CD14-positive monocyte (primary cell): ENCODE measurements around the gene UTP25. TPM values are rescaled to one million over a fixed set of nuclear protein-coding genes. Genes with fewer than 3 reads are reported as not detected.

Source experiments
- DNase-seq, 3 donors: peaks; one replicate each; pipeline ENCODE4 v3.0.0-alpha.2; 2011 to 2022
- H2AFZ ChIP-seq: 2 replicates; pipeline ENCODE4 v1.6.0; 2012; ENCODE audit warnings: mild to moderate bottlenecking, low read depth, low read length, inconsistent platforms; ENCODE audit not compliant: insufficient read depth, poor library complexity, severe bottlenecking
- H3K27ac ChIP-seq, 2 donors: 1 replicate in 1 of 2; 2 replicates in 1 of 2; pipeline ENCODE4 v1.5.1; 2012 to 2013; ENCODE audit warnings: low read length in 2 of 2, control low read depth in 1 of 2, inconsistent platforms in 1 of 2, low read depth in 1 of 2, mild to moderate bottlenecking in 1 of 2
- H3K27me3 ChIP-seq, 2 donors: one replicate each; pipeline versions ENCODE4 v1.6.0 to v1.6.1; 2011 to 2013; ENCODE audit warnings: low read length in 2 of 2; ENCODE audit not compliant: control insufficient read depth in 2 of 2, insufficient read depth in 2 of 2
- H3K36me3 ChIP-seq, 2 donors: replicated peaks in 1 of 2; 1 replicate in 1 of 2; 2 replicates in 1 of 2; pipeline versions ENCODE4 v1.5.1 to v1.6.1; 2012 to 2013; ENCODE audit warnings: low read length in 2 of 2, control low read depth in 1 of 2, inconsistent platforms in 1 of 2, mild to moderate bottlenecking in 1 of 2; ENCODE audit not compliant: insufficient read depth in 2 of 2, control insufficient read depth in 1 of 2
- H3K4me1 ChIP-seq, 2 donors: 1 replicate in 1 of 2; 2 replicates in 1 of 2; pipeline versions ENCODE4 v1.5.1 to v1.6.1; 2012 to 2013; ENCODE audit warnings: low read length in 2 of 2, control low read depth in 1 of 2, inconsistent platforms in 1 of 2, mild to moderate bottlenecking in 1 of 2, moderate library complexity in 1 of 2; ENCODE audit not compliant: insufficient read depth in 2 of 2, control insufficient read depth in 1 of 2
- H3K4me2 ChIP-seq: replicated peaks from 2 replicates; pipeline ENCODE3; 2012; ENCODE audit warnings: low read length, moderate library complexity, mild to moderate bottlenecking; ENCODE audit not compliant: poor library complexity, severe bottlenecking; ENCODE audit errors: extremely low read depth
- H3K4me3 ChIP-seq, 3 experiments: fragments of 200-600 bp in 1 of 3; sonication (generic) in 1 of 3; replicated peaks in 1 of 3; 1 replicate in 2 of 3; 2 replicates in 1 of 3; pipeline ENCODE4 v1.5.1; 2011 to 2013; ENCODE audit warnings: low read length in 3 of 3, mild to moderate bottlenecking in 3 of 3, control low read depth in 2 of 3, low read depth in 2 of 3, inconsistent platforms in 1 of 3, moderate library complexity in 1 of 3
- H3K79me2 ChIP-seq: 2 replicates; pipeline ENCODE4 v1.6.0; 2012; ENCODE audit warnings: mild to moderate bottlenecking, control low read depth, inconsistent platforms, low read length, moderate library complexity; ENCODE audit not compliant: insufficient read depth
- H3K9ac ChIP-seq: 2 replicates; pipeline ENCODE4 v1.6.0; 2017; ENCODE audit warnings: low read length, mild to moderate bottlenecking; ENCODE audit not compliant: insufficient read depth, poor library complexity, severe bottlenecking
- H3K9me3 ChIP-seq, 2 donors: replicated peaks in 1 of 2; 1 replicate in 1 of 2; 2 replicates in 1 of 2; pipeline versions ENCODE4 v1.5.1 to v1.6.1; 2012 to 2013; ENCODE audit warnings: low read length in 2 of 2, control low read depth in 1 of 2; ENCODE audit not compliant: control insufficient read depth in 1 of 2, insufficient read depth in 1 of 2
- H4K20me1 ChIP-seq: 2 replicates; pipeline ENCODE4 v1.6.0; 2012; ENCODE audit warnings: mild to moderate bottlenecking, low read length, control low read depth, moderate library complexity; ENCODE audit not compliant: insufficient read depth
- H3K27ac Mint-ChIP-seq, 7 donors: one replicate each; pipeline ENCODE4 v1.8.0; 2020; ENCODE audit warnings: mild to moderate bottlenecking in 7 of 7, mixed read lengths in 7 of 7, moderate library complexity in 6 of 7, inconsistent platforms in 2 of 7
- H3K27me3 Mint-ChIP-seq, 3 donors: one replicate each; pipeline ENCODE4 v1.8.0; 2021 to 2022; ENCODE audit warnings: low read depth in 3 of 3, mild to moderate bottlenecking in 3 of 3, mixed read lengths in 3 of 3, moderate library complexity in 3 of 3, inconsistent platforms in 1 of 3
- H3K36me3 Mint-ChIP-seq, 2 donors: one replicate each; pipeline ENCODE4 v1.8.0; 2020; ENCODE audit warnings: mixed read lengths in 2 of 2, inconsistent platforms in 1 of 2, mild to moderate bottlenecking in 1 of 2
- H3K4me1 Mint-ChIP-seq: one replicate; pipeline ENCODE4 v1.8.0; 2020; ENCODE audit warnings: mild to moderate bottlenecking, mixed read lengths
- H3K4me3 Mint-ChIP-seq, 2 donors: one replicate each; pipeline ENCODE4 v1.8.0; 2020; ENCODE audit warnings: mild to moderate bottlenecking in 2 of 2, mixed read lengths in 2 of 2, moderate library complexity in 1 of 2
- H3K9me3 Mint-ChIP-seq, 7 donors: one replicate each; pipeline ENCODE4 v1.8.0; 2020 to 2022; ENCODE audit warnings: mixed read lengths in 7 of 7, mild to moderate bottlenecking in 6 of 7, moderate library complexity in 6 of 7, inconsistent platforms in 2 of 7
- WGBS: methylation state at CpG from one replicate; pipeline ENCODE4 v1.1.5; 2013; ENCODE audit warnings: missing lambda C conversion rate; ENCODE audit not compliant: insufficient coverage; 5-methylcytosine and 5-hydroxymethylcytosine counted together
- intact Hi-C, 2 donors: fragments of 100-400 bp; cut with micrococcal nuclease; formaldehyde crosslinking; loops; one replicate each; pipeline versions ENCODE4 v1.15.0 to v1.15.1; 2023
- polyA plus RNA-seq, 3 donors: library from polyadenylated mRNA; depleted of rRNA in 1 of 3; unstranded in 2 of 3; stranded (reverse) in 1 of 3; fragments of 300-500 nt in 2 of 3; fragments of >200 nt in 1 of 3; fragmentation: Illumina TruSeq in 2 of 3; gene quantifications; 1 replicate in 2 of 3; 2 replicates in 1 of 3; pipeline ENCODE4 v1.2.3, GENCODE V29; 2012 to 2021
- TF ChIP-seq, protein P1 (sequence below): fragments of 200-600 bp; IDR thresholded peaks from one replicate; pipeline ENCODE4 v1.8.0; 2022; ENCODE audit warnings: antibody characterized with exemption, mild to moderate bottlenecking

The UTP25 gene
- polyA plus RNA-seq, 3 donors, result 0.98 to 1.4 (median 1.1) TPM

DNA sequence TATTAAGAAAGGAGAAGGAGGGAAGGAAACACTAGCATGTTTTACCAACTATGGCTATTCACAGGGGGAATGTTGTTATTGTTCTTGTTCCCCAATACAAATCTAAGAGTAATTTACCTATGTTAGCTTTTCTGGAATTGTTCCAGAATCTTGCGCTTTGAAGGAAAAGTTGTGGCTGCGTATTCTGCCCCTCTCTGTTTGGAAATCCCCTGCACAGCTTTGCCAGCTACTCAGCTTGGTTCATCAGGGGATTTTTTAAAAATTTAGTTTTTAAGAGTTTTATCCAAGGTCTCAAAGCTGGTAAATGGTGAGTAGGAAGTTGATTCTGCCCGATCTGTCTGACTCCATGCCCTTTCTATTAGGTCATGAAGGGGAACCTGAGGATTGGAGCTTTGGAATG lies 12.3 kb upstream of the UTP25 start:
- H3K36me3 ChIP-seq, result no peaks in the 10 kb centered on the region
- H2AFZ ChIP-seq, result no peak overlapping the region
- H3K4me3 Mint-ChIP-seq, result no peak overlapping the region
- peaks cover 2 to 9% (median 5%) of the 10 kb centered on the region in 3 donors for H3K27me3 Mint-ChIP-seq
- TF ChIP-seq, protein P1, sequence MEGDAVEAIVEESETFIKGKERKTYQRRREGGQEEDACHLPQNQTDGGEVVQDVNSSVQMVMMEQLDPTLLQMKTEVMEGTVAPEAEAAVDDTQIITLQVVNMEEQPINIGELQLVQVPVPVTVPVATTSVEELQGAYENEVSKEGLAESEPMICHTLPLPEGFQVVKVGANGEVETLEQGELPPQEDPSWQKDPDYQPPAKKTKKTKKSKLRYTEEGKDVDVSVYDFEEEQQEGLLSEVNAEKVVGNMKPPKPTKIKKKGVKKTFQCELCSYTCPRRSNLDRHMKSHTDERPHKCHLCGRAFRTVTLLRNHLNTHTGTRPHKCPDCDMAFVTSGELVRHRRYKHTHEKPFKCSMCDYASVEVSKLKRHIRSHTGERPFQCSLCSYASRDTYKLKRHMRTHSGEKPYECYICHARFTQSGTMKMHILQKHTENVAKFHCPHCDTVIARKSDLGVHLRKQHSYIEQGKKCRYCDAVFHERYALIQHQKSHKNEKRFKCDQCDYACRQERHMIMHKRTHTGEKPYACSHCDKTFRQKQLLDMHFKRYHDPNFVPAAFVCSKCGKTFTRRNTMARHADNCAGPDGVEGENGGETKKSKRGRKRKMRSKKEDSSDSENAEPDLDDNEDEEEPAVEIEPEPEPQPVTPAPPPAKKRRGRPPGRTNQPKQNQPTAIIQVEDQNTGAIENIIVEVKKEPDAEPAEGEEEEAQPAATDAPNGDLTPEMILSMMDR, result no peak
- no peaks in the 10 kb centered on the region for H3K9me3 ChIP-seq
- no peak overlapping the region for H3K4me2 ChIP-seq
- H3K9ac ChIP-seq, result no peak overlapping the region
- H3K27ac Mint-ChIP-seq, result no peak overlapping the region
- H3K9me3 Mint-ChIP-seq, result no peaks in the 10 kb centered on the region
- H3K4me1 ChIP-seq, result no peaks in the 10 kb centered on the region
- peaks cover 2% of the 10 kb centered on the region for H3K4me1 Mint-ChIP-seq
- H3K4me3 ChIP-seq, result no peak overlapping the region
- H3K36me3 Mint-ChIP-seq, result no peaks in the 10 kb centered on the region
- no peaks in the 10 kb centered on the region for H4K20me1 ChIP-seq
- intact Hi-C loops, result no loop called here
- WGBS, result 74% methylated on average over 3 of the region's 3 CpGs
- H3K79me2 ChIP-seq, result no peaks in the 10 kb centered on the region
- DNase-seq, result no peak
- H3K27me3 ChIP-seq, result peaks cover 4 to 5% of the 10 kb centered on the region in 2 donors
- no peak overlapping the region for H3K27ac ChIP-seq

DNA sequence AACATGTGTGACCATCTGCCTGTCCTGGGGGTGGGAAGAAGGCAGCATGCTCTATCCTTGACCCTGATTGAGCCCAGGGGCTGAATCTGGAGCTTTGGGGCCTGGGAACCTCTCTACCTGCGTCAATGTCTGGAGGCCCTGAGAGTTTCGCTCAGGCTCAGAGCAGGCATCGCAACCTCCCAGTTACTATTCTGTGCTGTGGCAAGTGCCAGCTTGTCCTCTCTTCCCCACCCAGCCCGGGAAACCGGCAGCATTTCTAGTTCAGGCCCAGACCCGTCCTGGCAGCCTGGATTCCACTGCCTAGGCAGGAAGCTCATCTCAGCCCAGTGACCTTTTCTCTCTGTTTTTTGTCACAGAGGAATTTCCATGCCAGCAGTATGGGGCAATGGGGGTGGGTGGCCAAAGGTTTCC lies 11.8 kb upstream of the UTP25 start:
- Histone ChIP-seq H3K9me3 (no peaks in the 10 kb centered on the region), H4K20me1 (no peaks in the 10 kb centered on the region), H3K4me1 (no peaks in the 10 kb centered on the region), H3K27ac (no peak overlapping the region), H3K4me3 (no peak overlapping the region), H3K27me3 (peaks cover 4 to 7% of the 10 kb centered on the region in 2 donors), H3K9ac (no peak overlapping the region), H2AFZ (no peak overlapping the region), H3K79me2 (no peaks in the 10 kb centered on the region), H3K4me2 (no peak overlapping the region), H3K36me3 (no peaks in the 10 kb centered on the region)
- WGBS, result 92% methylated on average over 6 of the region's 6 CpGs
- Mint-ChIP-seq H3K9me3 (no peaks in the 10 kb centered on the region), H3K4me3 (peak overlapping the region in 1 of 2 donors; percentile 58), H3K4me1 (peaks cover 2% of the 10 kb centered on the region), H3K36me3 (no peaks in the 10 kb centered on the region), H3K27ac (no peak overlapping the region), H3K27me3 (peaks cover 3 to 12% (median 6%) of the 10 kb centered on the region in 3 donors)
- TF ChIP-seq, protein P1, result no peak
- no peak for DNase-seq
- intact Hi-C loops, result no loop called here
